RWPE2 (cell line): Measurements from ENCODE around the gene CYP26B1.

Source experiments
- ATAC-seq: fragments of 200-7000 bp; cut with Tn5 transposase; 3 replicates; pipeline ENCODE4 v1.9.1; 2021; ENCODE audit warnings: low read depth
- DNase-seq: peaks from one replicate; pipeline ENCODE4 v3.0.0-alpha.2; 2020; ENCODE audit warnings: low spot score
- H3K27ac ChIP-seq: fragments of 450-650 bp; 2 replicates; pipeline ENCODE4 v1.5.1; 2017; ENCODE audit warnings: mild to moderate bottlenecking; ENCODE audit not compliant: poor library complexity, severe bottlenecking
- H3K27me3 ChIP-seq: fragments of 250-450 bp; sonication (Bioruptor Pico); 2 replicates; pipeline ENCODE4 v1.5.1; 2021; ENCODE audit warnings: mild to moderate bottlenecking, moderate library complexity; ENCODE audit not compliant: insufficient read depth, poor library complexity, severe bottlenecking
- H3K36me3 ChIP-seq: fragments of 250-450 bp; sonication (Bioruptor Pico); 2 replicates; pipeline ENCODE4 v1.5.1; 2020; ENCODE audit warnings: low read depth, mild to moderate bottlenecking, moderate library complexity
- H3K4me1 ChIP-seq: fragments of 250-450 bp; sonication (Bioruptor Pico); 2 replicates; pipeline ENCODE4 v1.5.1; 2021; ENCODE audit warnings: mild to moderate bottlenecking, moderate library complexity; ENCODE audit not compliant: insufficient read depth, poor library complexity, severe bottlenecking
- H3K4me3 ChIP-seq: fragments of 250-450 bp; sonication (Bioruptor Pico); 2 replicates; pipeline ENCODE4 v1.5.1; 2021; ENCODE audit warnings: mild to moderate bottlenecking, moderate library complexity; ENCODE audit not compliant: severe bottlenecking
- H3K9me3 ChIP-seq: fragments of 250-450 bp; sonication (Bioruptor Pico); 2 replicates; pipeline ENCODE4 v1.5.1; 2021; ENCODE audit warnings: mild to moderate bottlenecking, moderate library complexity; ENCODE audit not compliant: severe bottlenecking
- TF ChIP-seq, protein P1 (sequence below): fragments of 450-650 bp; IDR thresholded peaks from one replicate; pipeline ENCODE4 v1.5.1; 2017; ENCODE audit warnings: mild to moderate bottlenecking, moderate library complexity; ENCODE audit not compliant: poor library complexity, severe bottlenecking

Gene CYP26B1

DNA sequence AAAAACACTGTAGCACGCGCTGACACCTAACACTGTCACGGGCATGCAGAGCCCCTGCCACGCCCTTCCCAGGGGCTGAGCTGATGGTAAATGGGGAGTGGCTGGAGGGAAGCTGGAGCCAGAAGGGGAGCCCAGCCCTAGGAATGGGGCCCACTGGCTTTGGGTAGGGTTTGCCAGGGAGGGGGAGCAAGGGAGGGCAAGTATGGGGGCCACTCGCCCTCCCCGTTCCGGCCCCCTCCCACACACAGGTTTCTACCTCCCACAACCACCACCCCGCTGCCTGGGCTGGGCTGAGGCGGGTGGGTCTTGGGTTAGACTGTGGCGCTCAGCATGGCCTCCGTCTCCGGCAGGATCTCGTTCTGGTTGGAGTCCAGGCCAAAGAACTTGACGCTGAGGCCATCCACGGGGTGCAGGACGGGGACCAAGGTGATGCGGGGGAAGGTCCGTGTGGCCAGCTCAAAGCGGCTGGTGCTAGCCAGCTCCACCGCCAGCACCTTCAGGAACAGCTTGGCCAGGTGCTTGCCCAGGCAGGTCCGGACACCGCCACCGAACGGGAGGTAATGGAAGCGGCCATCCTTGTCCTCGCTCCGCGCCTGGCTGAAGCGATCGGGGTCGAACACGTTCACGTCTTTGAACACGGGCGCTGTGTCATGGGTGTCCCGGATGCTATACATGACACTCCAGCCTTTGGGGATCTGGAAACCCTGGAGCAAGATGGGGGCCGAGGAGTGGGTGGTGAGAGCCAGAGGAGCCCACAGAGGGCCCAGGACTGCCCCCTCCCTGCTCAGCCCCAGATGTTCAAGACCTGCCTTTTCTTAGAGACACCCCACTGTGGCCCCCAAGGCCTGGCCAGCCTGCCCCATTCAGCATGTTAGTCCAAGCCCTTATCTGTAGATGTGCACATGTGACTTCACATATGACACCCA, 15.5 kb downstream of the CYP26B1 start:
- H3K36me3 ChIP-seq = peaks cover 4% of the 10 kb centered on the region; the same call in 1 of the 2 replicates
- no peak for ATAC-seq
- peaks cover 9% of the 10 kb centered on the region for H3K4me1 ChIP-seq
- no peaks in the 10 kb centered on the region for H3K27me3 ChIP-seq
- peak; percentile 61 for DNase-seq
- no peaks in the 10 kb centered on the region for H3K9me3 ChIP-seq
- TF ChIP-seq, protein P1, sequence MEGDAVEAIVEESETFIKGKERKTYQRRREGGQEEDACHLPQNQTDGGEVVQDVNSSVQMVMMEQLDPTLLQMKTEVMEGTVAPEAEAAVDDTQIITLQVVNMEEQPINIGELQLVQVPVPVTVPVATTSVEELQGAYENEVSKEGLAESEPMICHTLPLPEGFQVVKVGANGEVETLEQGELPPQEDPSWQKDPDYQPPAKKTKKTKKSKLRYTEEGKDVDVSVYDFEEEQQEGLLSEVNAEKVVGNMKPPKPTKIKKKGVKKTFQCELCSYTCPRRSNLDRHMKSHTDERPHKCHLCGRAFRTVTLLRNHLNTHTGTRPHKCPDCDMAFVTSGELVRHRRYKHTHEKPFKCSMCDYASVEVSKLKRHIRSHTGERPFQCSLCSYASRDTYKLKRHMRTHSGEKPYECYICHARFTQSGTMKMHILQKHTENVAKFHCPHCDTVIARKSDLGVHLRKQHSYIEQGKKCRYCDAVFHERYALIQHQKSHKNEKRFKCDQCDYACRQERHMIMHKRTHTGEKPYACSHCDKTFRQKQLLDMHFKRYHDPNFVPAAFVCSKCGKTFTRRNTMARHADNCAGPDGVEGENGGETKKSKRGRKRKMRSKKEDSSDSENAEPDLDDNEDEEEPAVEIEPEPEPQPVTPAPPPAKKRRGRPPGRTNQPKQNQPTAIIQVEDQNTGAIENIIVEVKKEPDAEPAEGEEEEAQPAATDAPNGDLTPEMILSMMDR = no peak
- H3K4me3 ChIP-seq = no peak overlapping the region
- H3K27ac ChIP-seq = no peak overlapping the region

GRCh38 chr2:72131371-72131891, 16.2 kb downstream of the CYP26B1 start:
- Histone ChIP-seq H3K36me3 (peaks cover 4% of the 10 kb centered on the region; the same call in 1 of the 2 replicates), H3K27me3 (no peaks in the 10 kb centered on the region), H3K9me3 (no peaks in the 10 kb centered on the region), H3K4me1 (peaks cover 9% of the 10 kb centered on the region), H3K27ac (no peak overlapping the region), H3K4me3 (no peak overlapping the region)
- TF ChIP-seq, protein P1 = no peak
- no peak for ATAC-seq
- DNase-seq = peak; percentile 41

DNA sequence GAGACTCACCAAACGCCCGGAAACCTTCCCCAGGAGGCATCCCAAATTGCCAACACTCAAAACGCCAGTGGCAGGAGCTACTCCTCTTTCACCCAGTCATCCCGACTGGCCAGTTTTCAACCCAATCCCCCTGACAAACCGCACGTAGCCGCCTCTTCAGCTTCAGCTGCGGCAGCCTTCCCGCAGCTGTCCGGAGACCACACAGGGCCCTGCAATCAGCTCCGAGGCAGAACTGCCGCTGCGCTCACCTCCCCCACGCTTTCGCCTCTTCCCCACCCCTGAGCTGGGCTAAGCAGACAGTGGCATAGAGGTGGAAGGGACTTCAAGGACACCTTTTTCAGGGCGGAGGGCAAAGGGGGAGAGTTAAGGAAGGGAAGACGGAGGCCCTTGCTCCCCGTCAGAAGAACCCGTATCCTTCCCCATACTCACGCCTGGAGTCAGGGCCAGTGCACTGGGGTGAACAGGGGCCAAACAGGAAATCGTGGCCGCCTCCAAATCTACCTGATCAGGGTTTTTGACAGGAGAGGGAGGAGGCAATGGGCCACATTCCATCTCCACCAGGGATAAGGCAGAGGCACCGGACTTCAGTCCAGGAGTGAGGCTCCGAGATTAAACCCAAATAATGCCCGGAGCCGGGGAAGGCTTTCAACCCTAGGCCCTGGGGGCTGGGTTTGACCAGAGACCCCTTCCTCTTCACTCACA, 16.9 kb downstream of the CYP26B1 start:
- H3K9me3 ChIP-seq = no peaks in the 10 kb centered on the region
- TF ChIP-seq, protein P1 = no peak
- DNase-seq (peak; percentile 34), ATAC-seq (no peak)
- no peak overlapping the region for H3K4me3 ChIP-seq
- H3K4me1 ChIP-seq = peaks cover 9% of the 10 kb centered on the region
- H3K27me3 ChIP-seq = no peaks in the 10 kb centered on the region
- peaks cover 4% of the 10 kb centered on the region; the same call in 1 of the 2 replicates for H3K36me3 ChIP-seq
- peak overlapping the region; percentile 57 for H3K27ac ChIP-seq

GRCh38 chr2:72129681-72130340, 17.9 kb downstream of the CYP26B1 start:
- H3K4me1 ChIP-seq = peaks cover 9% of the 10 kb centered on the region
- H3K27ac ChIP-seq = peak overlapping the region; percentile 57
- no peaks in the 10 kb centered on the region for H3K9me3 ChIP-seq
- peaks cover 4% of the 10 kb centered on the region; the same call in 1 of the 2 replicates for H3K36me3 ChIP-seq
- TF ChIP-seq, protein P1 = no peak
- ATAC-seq (peak; percentile 58), DNase-seq (peak; percentile 40)
- H3K27me3 ChIP-seq = no peaks in the 10 kb centered on the region
- no peak overlapping the region for H3K4me3 ChIP-seq
